Hindlimb muscle (tissue), 1 donor: ENCODE measurements around the gene TJP3. TPM values are rescaled to one million over a fixed set of nuclear protein-coding genes. Genes with fewer than 3 reads are reported as not detected.
A peak's percentile ranks its signal among the peaks of the same experiment; 100 is the strongest.

Experiments used
- DNase-seq: peaks from one replicate; pipeline ENCODE4 v3.0.0-alpha.2; 2013
- polyA plus RNA-seq: library from polyadenylated mRNA; unstranded; fragments of 120-200 nt; gene quantifications from one replicate; pipeline ENCODE4 v1.2.1, GENCODE V29; 2013; ENCODE audit not compliant: insufficient read length

The TJP3 gene
- polyA plus RNA-seq, 1 donor: not detected

DNA sequence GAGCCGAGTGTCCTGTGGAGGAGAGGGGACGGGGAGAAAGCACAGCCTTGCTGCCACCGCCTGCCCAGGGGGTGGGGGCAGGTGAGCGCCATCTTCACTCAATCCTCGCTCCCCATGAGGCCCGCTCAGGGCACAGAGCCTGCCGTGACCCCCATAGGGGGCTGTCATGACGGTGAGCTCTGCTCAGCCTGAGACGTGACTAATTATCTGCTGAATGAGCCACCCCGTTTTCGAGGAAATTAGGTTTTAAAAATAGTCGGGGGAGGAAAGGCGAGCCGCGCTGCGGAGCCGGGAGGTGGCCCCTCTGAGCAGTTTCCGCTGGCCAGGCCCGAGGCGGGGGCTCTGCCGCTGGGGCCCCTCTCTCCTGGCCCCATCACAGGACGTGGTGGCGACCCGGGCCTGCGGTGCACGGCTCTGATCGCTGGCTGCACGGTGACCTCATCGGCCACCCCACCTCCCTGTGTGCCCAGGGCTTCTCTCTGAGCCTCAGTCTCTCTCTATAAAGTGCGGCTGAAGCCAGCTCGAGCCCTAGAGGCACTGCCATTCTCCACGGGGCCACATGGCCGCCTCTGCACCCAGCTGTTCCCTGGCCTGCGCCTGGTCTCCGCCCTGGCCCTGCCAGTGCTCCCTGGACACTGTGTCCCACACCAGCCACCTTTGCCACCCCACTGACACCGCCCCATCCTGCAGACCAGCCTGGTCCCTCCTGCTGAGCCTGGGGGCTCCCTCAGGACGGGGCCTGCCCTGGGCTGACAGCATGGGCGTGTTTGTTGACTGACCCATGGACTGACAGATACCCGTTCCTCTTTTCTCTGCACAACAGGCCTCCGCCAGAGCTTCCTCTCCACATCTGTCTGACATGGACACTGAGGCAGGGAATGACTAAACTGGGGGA lies 36.3 kb upstream of the TJP3 start:
- DNase-seq: peak; percentile 45

DNA sequence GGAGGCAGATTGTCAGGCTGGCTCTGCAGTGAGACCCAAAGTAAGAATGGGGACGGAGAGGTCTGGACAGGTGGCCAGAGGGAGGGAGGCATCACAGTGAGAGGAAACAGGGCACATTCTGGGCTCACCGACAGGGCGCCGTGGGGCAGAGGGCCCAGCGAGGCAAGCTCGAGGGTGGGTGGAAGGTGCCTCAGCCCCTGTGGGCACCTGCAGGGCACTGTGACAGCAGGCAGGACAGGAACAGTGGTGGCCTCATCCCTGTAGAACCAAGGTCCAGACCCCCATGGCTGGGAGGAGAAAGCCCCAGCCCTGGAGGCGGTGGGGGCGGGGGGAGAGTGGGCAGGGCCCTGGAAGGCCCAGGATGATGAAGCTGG lies 35.6 kb upstream of the TJP3 start:
- no peak for DNase-seq

DNA sequence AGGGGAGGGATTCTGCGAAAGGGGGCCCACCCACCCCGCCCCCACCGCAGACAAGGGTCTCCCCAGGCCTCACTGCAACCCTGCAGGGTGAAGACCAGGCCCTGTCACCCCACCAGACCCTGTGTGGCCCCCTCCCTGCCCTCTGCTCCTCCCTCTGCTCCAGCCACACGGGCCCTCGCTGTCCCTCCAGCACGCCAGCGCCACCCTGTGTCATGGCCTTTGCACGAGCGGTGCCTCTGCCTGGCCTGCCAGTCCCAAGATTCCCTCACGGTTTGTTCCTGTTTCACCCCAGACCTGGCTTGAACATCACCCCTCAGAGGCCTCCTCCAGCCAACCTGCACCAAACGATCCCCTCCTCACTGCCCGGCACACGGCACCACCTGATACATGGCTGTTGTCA lies 35.2 kb upstream of the TJP3 start:
- no peak for DNase-seq

DNA sequence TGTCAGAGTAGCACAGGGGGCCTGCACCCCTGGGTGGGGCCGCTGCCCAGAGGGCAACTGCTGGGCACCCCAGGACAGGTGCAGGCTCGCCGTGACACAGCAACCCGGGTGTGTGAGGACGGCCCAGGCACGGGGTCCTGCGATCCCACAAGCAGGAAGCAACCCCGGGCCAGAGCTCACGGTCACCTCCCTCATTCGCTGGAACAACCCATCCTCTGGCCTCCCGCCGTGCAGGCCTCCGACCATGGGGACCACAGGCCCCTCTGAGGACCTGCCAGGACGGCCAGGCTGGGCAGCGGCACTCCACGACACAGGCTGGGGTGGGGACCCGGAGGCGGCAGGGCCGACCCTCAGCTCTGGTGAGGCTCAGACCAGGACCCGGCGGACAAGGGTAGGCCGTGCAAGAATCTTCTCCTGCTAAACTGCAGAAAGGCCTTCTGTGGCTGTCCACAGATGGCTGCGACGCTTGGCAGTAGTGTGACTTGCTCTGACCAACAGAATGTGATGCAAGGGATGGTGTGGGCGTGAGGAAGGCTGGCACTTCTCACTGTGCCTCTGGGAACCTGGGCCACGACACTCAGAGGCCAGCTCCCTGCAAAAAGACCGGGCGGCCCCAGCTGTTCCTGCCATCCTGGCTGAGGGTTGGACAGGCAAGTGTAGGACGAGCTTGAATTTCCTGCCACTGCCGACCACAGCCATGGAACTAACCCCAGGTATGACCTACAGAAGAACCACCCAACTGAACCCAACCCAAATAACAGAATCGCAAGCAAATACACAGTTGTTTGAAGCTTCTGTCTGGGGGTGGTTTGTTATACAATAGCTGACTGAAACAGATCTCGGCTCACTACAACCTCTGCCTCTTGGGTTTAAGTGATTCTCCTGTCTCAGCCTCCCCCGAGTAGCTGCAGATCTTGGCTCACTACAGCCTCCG lies 34.4 kb upstream of the TJP3 start:
- DNase-seq: no peak

DNA sequence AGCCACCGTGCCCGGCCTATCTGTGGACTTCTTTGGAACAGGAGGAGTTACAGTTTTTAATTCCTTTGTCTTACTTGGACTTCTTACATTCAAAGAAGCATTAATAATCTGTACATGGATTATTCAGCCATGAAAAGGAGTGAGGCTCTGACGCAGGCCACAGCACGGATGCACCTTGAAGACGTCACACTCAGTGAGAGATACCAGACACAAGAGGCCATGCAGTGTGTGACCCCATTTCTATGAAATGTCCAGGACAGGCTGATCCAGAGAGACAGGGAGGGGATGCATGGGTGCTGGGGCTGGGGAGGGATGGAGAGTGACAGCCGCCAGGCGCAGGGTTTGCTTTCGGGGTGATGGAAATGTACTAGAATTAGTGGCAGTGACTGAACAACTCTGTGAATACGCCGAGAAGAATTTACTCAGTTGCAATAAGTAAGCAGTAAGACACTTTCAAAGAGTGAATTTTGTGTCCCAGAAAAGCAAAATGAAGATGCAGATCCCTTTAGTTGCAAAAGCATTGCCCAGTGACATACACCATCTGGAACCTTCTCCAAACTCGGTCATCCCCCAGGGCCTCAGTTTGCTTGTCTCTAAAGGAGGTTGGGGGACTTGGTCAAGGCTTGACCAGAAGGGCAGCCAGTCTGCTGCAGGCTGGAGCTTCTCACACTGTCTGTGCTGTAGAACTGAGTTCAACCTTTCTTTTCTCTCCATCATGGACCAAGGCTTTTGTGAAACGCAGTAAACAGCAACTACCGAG lies 33.2 kb upstream of the TJP3 start:
- no peak for DNase-seq

DNA sequence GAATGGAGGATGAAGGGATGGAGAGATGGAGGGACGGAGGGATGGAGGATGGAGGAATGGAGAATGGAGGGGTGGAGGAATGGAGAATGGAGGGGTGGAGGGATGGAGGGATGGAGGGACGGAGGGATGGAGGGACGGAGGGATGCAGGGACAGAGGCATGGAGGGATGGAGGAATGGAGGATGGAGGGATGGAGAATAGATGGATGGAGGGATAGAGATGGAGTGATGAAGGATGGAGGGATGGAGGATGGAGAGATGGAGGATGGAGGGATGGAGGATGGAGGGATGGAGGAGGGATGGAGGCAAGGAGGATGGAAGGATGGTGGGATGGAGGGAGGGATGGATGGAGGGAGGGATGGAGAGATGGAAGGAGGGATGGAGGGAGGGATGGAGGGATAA lies 30.0 kb upstream of the TJP3 start:
- no peak for DNase-seq

DNA sequence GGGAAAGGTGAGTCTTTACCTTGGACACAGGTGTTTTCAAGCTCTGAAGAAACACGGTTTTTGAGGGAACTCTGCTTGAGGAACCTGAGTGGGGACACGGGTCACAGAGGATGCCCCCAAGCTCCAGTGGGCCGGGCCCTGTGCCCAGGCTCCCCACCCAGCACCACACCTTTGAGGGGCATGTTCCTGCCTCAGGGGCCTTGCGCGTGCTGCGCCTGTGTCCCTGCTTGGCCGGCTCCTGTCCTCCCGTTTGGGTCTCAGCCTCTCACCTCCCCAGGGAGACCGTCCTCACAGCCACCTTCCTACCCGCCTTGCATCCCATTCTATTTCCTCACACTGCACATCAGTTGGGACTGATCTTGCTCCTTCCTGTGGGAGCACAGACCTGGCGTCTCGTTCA lies 29.0 kb upstream of the TJP3 start:
- DNase-seq: no peak

DNA sequence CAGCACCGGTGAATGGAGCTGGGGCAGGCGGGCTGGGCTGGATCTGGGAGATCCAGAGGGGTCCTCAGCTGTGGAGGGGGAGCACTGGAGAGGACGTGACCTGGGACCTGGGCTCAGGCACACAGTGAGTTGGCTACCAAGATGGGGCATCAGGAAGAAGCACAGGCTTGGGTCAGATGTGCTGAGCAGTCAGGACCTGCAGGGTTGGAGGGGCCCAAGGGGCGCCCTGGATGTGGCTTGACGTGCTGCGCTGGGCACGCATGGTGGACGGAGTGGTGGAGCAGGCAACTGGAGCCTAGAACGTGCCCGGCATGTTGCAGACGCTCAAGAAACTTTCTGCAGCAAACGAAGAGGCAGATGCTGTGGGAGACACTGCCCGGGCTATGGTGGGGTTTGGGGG lies 28.6 kb upstream of the TJP3 start:
- DNase-seq: no peak

DNA sequence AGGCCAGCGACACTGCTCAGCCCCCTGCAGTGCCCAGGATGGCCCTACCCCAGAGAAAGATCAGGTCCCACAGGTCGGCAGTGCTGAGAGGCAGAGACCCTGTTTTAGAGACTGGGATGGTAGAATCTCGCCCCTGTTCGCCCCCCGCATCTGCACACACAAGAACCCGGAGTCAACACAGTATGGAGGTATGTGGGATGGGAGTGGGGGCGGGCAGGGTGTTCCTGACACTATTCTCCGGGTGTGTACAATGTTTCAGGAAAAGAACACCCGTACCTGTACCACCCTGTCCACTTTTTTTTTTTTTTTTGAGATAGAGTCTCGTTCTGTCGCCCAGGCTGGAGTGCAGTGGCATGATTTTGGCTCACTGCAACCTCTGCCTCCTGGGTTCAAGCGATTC lies 27.2 kb upstream of the TJP3 start:
- DNase-seq: no peak

DNA sequence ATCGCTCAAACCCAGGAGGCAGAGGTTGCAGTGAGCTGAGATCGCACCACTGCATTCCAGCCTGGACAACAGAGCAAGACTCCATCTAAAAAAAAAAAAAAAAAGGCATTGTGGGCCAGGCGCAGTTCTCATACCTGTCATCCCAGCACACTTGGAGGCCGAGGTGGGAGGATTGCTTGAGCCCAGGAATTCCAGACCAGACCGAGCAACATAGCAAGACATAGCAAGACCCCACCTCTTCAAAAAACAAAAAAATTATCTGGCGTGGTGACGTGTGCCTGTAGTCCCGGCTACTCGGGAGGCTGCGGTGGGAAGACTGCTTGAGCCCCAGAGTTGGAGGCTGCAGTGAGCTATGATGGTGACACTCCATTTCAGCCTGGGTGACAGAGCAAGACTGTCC lies 25.9 kb upstream of the TJP3 start:
- no peak for DNase-seq

DNA sequence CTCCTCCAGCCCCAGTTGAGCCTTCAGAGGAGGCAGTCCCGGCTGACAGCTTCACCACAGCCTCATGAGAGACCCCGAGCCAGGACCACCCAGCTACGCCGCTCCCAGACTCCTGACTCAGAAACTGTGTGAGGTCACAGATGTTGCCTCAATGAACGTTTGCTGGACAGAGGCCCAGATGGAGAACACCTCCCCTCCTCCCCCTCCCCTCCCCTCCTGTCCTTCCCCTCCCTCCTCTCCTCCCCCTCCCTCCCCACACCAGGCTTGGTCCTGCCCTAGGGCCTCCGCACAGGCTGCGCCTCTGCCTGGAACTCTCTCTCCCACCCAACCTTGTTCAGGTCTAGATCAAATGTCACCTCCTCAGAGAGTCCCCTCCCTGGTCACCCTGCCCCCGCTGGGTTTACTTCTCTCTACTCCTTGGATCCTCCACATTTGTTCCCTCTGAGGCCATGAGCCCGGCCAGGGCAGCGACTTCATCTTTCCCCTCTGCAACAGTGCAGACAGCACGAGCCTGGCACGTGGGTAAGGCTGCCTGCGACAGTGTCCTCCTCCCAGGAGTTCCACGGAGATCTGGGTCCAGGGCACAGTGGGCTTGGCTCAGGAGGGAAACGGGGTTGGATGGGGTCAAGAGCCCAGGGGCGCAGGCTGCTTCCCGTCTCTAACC lies 25.3 kb upstream of the TJP3 start:
- no peak for DNase-seq

DNA sequence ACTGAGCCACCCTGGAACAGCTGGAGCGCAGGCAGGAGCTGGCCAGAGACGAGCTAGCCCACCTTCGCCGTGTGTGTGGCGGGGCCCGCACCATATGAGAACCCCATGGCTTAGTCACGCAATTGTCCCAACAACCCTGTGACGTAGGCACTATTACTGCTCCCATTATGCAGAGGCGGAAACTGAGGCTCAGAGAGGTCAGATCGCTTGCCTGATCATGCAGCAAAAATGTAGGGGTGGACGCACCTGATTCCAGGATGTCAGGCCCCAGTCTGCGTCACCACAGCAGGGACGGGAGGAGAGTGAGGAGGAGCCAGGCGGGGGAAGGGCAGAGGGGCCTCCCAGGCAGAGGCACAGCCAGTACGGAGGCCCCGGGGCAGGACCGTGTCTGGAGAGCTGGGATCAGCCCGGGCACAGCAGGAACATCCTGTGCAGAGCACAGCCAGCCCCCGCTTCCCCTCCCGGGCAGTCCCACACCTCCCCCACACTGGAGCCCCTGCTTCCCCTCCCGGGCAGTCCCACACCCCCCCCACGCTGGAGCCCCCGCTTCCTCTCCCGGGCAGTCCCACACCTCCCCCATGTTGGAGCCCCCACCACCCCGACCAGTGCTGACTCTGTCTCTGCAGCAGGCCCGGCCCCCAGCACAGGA lies 24.7 kb upstream of the TJP3 start:
- DNase-seq: no peak

DNA sequence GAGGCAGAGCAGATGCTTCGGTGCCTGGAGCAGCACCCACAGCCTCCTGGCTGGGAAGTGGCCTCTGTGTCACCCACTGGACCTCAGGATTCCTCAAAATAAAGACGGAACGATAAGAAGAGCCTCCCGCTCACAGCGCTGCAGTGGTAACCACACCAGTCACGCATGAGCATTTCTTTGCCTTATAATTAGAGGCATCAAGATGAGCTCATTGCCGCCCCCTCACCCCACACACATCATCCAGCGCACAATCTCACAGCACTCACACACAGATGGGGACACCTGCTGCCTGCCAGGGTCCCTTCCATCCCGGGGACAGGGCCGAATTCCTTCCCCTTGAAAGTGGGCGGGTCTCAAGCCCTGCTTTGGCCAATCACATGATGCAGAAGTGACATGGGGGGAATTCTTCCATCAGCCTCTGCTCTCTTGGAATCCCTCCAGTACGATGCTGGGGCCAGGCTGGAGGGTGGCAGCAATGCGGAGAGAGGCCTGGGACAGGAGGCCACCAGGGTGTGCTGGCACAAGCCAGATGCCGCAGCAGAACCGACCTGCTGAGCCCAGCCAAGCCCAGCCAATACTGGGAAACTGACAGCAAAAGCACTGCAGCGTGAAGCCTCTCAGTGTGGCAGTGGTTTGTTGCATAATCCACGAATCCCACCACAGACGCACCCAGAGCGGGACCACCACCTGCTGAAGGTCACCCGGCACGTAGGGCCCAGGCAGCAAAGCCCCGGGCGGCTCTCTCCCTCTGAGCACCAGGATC lies 23.9 kb upstream of the TJP3 start:
- DNase-seq: no peak

DNA sequence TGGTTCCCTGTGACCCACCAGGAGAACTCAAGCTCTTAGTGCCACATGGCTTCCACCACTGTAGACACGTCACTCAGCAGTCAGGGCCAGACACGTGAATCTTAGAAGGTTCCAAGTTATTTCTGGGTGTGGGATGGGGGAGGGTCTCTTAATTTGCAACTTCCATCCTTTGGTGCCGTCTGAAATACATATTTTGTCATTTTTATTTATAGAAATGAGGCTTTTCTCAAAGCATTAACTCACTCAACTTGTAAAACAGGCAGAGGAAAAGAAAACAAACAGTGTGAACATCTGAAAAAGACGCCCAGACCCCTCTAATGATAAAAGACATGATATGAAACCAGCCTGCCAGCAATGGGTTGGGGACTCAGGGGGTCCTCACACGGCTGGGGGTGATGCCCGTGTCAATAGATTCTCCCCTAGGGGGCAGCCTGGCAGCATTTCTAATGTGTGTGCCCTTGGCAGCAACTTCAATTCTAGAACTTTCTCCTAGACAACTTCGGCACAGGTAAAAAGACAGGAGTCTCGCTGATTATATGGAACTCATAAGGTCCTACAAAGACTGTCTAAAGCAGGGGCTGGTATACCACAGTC lies 23.3 kb upstream of the TJP3 start:
- DNase-seq: no peak

DNA sequence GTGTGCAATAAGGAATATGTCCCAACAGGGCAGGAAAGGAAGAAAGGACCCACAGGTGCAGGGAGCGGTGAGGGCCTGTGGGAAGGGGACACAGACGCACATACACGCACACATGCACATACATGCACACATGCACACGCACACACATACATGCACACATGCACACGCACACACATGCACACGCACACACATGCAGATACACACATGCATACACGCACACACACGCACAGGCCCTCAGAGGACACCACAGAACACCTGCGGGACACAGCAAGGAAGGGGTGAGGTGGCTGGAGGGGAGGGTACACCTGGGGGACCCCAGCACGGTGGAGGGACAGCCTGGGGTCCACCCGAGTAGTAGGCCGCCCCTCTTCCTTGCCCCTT lies 20.8 kb upstream of the TJP3 start:
- no peak for DNase-seq

DNA sequence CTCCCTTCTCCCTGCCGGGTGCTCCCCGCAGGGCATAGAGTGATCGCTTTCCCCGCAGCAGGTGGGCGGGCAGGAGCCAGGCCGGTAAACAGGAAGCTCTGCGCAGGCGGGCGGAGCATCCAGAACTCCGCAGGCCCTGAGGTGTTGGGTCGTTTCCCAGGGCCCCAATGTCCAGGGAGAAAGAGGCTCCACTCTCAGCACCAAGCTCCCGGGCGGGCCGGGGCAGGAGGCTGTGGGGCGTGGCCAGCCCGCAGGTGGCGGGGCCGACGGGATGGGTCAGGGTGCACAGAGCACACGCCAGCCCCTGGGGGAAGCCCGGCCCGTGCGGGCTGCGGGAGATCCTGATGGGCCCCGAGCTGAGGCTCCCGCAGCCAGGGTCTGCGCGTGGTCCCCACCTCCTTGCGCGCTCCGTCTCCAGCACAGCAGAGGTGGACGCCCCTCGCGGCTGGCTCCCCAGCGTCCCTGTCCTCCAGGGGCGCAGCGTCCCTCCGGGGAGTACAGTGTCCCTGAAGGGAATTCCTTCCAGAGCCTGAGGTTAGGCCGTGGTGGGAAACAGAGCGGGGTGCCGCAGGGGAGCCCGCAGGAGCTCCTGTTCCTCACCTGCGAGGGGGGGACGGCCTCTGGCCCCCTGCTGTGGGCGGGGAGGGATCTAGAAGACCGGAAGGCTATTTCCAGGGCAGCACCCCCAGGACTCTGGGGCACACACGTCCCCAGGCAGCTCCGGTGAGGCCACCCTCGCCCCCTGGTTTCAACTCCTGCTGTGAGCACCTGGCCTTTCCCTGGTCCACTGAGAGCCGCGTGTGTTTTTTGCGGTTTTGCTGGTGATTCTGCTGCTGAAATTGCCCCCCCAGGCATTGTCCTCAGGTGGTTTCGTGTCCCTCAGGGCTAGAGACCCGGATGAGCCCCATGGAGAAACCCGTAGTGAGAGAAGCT lies 20.1 kb upstream of the TJP3 start:
- DNase-seq: no peak

DNA sequence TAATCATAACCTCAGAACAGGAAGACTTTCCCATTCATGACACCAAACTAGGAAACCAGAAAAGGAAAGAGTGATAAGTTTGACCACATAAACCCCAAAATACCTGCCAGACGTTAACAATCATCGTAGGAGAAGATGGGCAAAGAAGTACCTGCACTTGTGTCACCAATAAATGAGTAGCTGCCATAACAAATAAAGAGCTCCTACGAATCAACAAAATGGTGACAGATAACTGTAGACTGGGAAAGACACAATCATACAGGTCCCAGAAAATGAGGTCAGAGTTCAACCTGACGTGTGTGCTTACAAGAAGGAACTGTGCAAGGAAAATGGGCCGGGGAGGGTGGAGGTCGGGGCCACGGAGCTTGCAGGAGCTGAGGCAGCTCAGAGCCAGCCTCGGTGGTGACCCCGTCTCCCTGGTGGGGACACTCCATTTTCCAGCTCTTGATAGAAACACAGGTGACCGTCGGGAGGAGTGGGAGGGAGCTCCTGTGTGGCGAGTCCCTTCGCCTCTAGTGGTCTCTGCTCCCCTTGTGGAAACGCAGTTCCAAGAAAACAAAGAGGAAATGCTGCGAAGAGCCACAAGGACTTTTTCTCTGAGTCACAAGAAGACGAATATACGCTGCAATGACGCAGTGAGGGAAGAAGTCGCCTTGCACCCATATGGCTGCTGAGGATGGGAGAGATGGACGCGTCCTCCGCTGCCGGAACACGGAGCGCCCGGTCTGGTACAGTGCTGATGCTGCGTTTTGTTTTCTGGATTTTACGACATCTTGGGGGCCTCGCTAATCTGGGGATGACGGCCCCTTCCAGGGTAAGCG lies 17.4 kb upstream of the TJP3 start:
- no peak for DNase-seq

DNA sequence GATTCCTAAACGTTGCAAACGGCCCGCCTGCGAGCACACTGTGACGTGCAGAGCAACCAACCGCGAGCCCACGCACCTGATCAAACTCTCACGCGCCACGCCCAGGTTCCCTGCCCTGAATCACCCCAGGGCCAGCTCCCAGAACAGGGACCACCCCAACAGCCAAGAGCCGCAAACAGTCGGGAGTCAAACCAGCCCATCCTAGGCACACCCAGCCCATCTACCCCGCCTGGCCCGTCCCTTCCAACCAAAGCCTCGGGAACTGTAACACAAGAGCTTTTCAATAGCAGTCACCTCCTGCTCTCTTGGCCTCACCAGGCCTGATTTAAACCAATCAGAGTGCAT lies 16.8 kb upstream of the TJP3 start:
- DNase-seq: no peak

DNA sequence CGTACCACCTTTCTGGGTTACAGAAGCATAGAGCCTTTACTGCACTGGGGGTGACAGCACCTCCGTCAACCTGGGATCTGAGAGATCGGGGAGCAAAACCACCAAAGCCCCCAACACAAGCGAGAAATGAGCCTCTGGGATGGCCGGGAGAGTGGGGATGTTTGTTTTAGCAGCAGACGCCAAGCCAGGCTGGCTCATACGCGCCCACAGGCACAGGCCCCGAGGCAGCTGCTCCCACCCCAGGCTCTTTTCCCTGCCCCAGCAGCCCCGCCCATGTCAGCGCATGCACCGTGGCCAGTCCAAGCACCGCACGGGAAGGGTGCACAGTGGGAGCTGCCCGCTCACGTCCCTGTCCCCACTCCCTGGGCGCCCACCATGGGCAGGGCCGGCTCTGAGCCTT lies 16.5 kb upstream of the TJP3 start:
- no peak for DNase-seq
